Stimulated activated CD4-positive, alpha-beta T cell treated with anti-CD3 and anti-CD28 coated beads, TNF-alpha, amount 100 ng/mL, for 1 hour (primary cell): ENCODE measurements around the gene WARS2.

Experiments used
- DNase-seq, 3 donors: peaks; one replicate each; pipeline ENCODE4 v3.0.0-alpha.2; 2020; ENCODE audit warnings: low read depth in 3 of 3, low spot score in 1 of 3

The WARS2 gene

GRCh38 chr1:119000371-119001180 lies 139.9 kb downstream of the WARS2 start:
- no peak for DNase-seq

- DNase-seq = no peak
Observed at GRCh38 chr1:118999348-119000071, 140.9 kb downstream of the WARS2 start.

- DNase-seq = no peak
Observed at GRCh38 chr1:118998171-118998570, 142.3 kb downstream of the WARS2 start.

GRCh38 chr1:118997225-118997624 lies 143.2 kb downstream of the WARS2 start:
- no peak for DNase-seq

- no peak for DNase-seq
Observed at GRCh38 chr1:118995312-118996016, 145.0 kb downstream of the WARS2 start.

- DNase-seq = no peak
Observed at GRCh38 chr1:118993700-118994026, 146.8 kb downstream of the WARS2 start.

GRCh38 chr1:118992868-118993699 lies 147.4 kb downstream of the WARS2 start:
- DNase-seq = no peak

GRCh38 chr1:118992237-118992825 lies 148.1 kb downstream of the WARS2 start:
- DNase-seq = no peak

- DNase-seq = no peak
Observed at GRCh38 chr1:118991448-118991847, 149.0 kb downstream of the WARS2 start.

- no peak for DNase-seq
Observed at GRCh38 chr1:118990513-118991152, 149.8 kb downstream of the WARS2 start.

- no peak for DNase-seq
Observed at GRCh38 chr1:118989878-118990378, 150.5 kb downstream of the WARS2 start.

GRCh38 chr1:118989006-118989815 lies 151.2 kb downstream of the WARS2 start:
- DNase-seq = no peak

- no peak for DNase-seq
Observed at GRCh38 chr1:118988186-118989005, 152.1 kb downstream of the WARS2 start, which contains the start of gene TBX15. Gene TBX15, minus strand, starts transcription at chr1:118988343. Its CDS starts 548 bp downstream, at chr1:118987795.

GRCh38 chr1:118987468-118988185 lies 152.8 kb downstream of the WARS2 start:
- DNase-seq = no peak

- no peak for DNase-seq
Observed at GRCh38 chr1:118986555-118987467, 153.6 kb downstream of the WARS2 start.
